ENCODE data around the gene NKD2. TPM values are rescaled to one million over a fixed set of nuclear protein-coding genes. Genes with fewer than 3 reads are reported as not detected.
"Not testable (repeated sequence)": the region's sequence is repeated elsewhere in the genome, so short reads cannot be mapped to it uniquely, and the experiment has no call there.

NKD2 gene
- total RNA-seq, 5 donors from 2014 or later (not counting 1 experiment from before 2014, with no cell fraction given) = 0.18 to 0.23 TPM; not detected in 3

DNA sequence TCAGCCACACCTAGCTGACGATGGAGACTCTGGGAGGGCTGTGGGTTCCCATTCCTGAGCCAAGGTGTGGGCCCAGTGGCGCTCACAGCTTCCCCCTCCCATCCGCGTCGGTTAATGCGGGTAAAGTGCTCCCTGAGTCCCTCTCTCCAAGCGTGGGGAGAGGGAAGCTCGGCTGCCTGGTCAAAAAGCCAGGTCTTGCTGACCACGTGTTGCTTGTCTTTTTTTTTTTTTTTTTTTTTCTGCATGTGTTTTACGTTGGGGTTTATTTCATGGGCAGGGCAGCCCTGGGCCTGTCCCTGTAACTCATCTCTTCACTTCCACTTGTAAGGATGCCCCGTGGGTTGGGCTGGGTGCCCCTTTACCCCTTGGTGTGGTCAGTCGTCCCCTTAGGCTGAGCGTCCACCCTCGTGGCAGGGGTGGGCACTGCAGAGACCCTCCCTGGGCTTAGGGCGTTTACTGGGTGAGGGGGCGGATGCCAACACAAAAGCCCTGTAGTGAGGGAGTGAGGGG lies 11.9 kb downstream of the NKD2 start:
- no peak for ATAC-seq (replicated peaks in 1 of 4)
- no peak overlapping the region for H3K27ac ChIP-seq (ENCODE audit: low read length)
- Mint-ChIP-seq H3K4me3 (no peak overlapping the region), H3K27me3 (no peaks in the 10 kb centered on the region), H3K4me1 (no peaks in the 10 kb centered on the region), H3K27ac (no peak overlapping the region), H3K36me3 (no peaks in the 10 kb centered on the region), H3K9me3 (no peaks in the 10 kb centered on the region)
- WGBS (ENCODE audit: insufficient coverage) = 85% methylated on average over 8 of the region's 16 CpGs
- CTCF ChIA-PET = interaction anchor here in 1 of 2 donors (0.6 kb wide), 1 partner anchor 72 kb away, joined by 7 read pairs; no protein-coding TSS in a partner anchor
- H3K27me3 ChIP-seq (replicated peaks in 1 of 2; ENCODE audit: control insufficient read depth in 2 of 2, extremely low read depth in 1 of 2, insufficient read depth in 2 of 2, low read length in 1 of 2) = peaks cover 0 to 3% of the 10 kb centered on the region in 2 experiments
- no peaks in the 10 kb centered on the region for H3K4me1 ChIP-seq (ENCODE audit: control insufficient read depth in 1 of 2, extremely low read depth in 1 of 2, insufficient read depth in 2 of 2, low read length in 2 of 2)
- POLR2A ChIA-PET = no interaction called here
- no peak overlapping the region for H3K4me3 ChIP-seq (ENCODE audit: control insufficient read depth in 1 of 2, extremely low read depth in 1 of 2, low read length in 1 of 2)
- no peak for DNase-seq
- no peaks in the 10 kb centered on the region for H3K9me3 ChIP-seq
- no peaks in the 10 kb centered on the region for H3K36me3 ChIP-seq (ENCODE audit: control insufficient read depth in 2 of 2, extremely low read depth in 1 of 2, insufficient read depth in 1 of 2, low read length in 1 of 2)

GRCh38 chr5:1021136-1021968 lies 12.8 kb downstream of the NKD2 start:
- Histone ChIP-seq H3K27me3 (replicated peaks in 1 of 2; ENCODE audit: control insufficient read depth in 2 of 2, extremely low read depth in 1 of 2, insufficient read depth in 2 of 2, low read length in 1 of 2) (no peaks in the 10 kb centered on the region), H3K4me3 (ENCODE audit: control insufficient read depth in 1 of 2, extremely low read depth in 1 of 2, low read length in 1 of 2) (no peak overlapping the region), H3K27ac (ENCODE audit: low read length) (no peak overlapping the region), H3K4me1 (ENCODE audit: control insufficient read depth in 1 of 2, extremely low read depth in 1 of 2, insufficient read depth in 2 of 2, low read length in 2 of 2) (no peaks in the 10 kb centered on the region), H3K36me3 (ENCODE audit: control insufficient read depth in 2 of 2, extremely low read depth in 1 of 2, insufficient read depth in 1 of 2, low read length in 1 of 2) (no peaks in the 10 kb centered on the region), H3K9me3 (no peaks in the 10 kb centered on the region)
- ChIA-PET POLR2A (interaction anchor here in 1 of 2 donors (0.6 kb wide), 1 partner anchor 102 kb away, joined by 5 read pairs; no protein-coding TSS in a partner anchor), CTCF (no interaction called here)
- H3K27me3 Mint-ChIP-seq = no peaks in the 10 kb centered on the region
- H3K9me3 Mint-ChIP-seq = no peaks in the 10 kb centered on the region
- DNase-seq (no peak), ATAC-seq (replicated peaks in 1 of 4) (no peak)
- H3K36me3 Mint-ChIP-seq = no peaks in the 10 kb centered on the region
- no peaks in the 10 kb centered on the region for H3K4me1 Mint-ChIP-seq
- no peak overlapping the region for H3K4me3 Mint-ChIP-seq
- no peak overlapping the region for H3K27ac Mint-ChIP-seq
- WGBS (ENCODE audit: insufficient coverage) = 69% methylated on average over 7 of the region's 29 CpGs

DNA sequence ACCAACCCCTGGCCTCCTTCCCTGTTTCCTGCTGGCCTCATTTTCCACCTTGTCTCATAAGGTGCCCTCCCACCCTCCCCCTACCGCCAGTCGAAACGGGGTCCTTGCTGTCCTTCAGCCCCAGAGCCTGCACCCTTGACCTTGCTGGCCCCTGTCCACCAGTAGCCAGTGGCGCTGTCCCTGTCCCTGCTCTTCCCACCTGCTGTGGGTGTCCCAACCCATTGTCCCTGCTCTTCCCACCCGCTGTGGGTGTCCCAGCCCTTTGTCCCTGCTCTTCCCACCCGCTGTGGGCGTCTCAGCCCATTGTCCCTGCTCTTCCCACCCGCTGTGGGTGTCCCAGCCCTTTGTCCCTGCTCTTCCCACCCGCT lies 13.4 kb downstream of the NKD2 start:
- H3K4me1 Mint-ChIP-seq; H3K4me3 Mint-ChIP-seq; H3K4me1 ChIP-seq (ENCODE audit: control insufficient read depth in 1 of 2, extremely low read depth in 1 of 2, insufficient read depth in 2 of 2, low read length in 2 of 2); H3K27me3 Mint-ChIP-seq; H3K36me3 ChIP-seq (ENCODE audit: control insufficient read depth in 2 of 2, extremely low read depth in 1 of 2, insufficient read depth in 1 of 2, low read length in 1 of 2); H3K9me3 Mint-ChIP-seq; ATAC-seq (replicated peaks in 1 of 4); H3K27ac ChIP-seq (ENCODE audit: low read length); H3K9me3 ChIP-seq; H3K27ac Mint-ChIP-seq; H3K27me3 ChIP-seq (replicated peaks in 1 of 2; ENCODE audit: control insufficient read depth in 2 of 2, extremely low read depth in 1 of 2, insufficient read depth in 2 of 2, low read length in 1 of 2); H3K4me3 ChIP-seq (ENCODE audit: control insufficient read depth in 1 of 2, extremely low read depth in 1 of 2, low read length in 1 of 2); H3K36me3 Mint-ChIP-seq; DNase-seq; CTCF ChIA-PET: not testable (repeated sequence)
- POLR2A ChIA-PET = interaction anchor here in 1 of 2 donors (0.6 kb wide), 1 partner anchor 102 kb away, joined by 5 read pairs; no protein-coding TSS in a partner anchor
- 75% methylated on average over 7 of the region's 9 CpGs for WGBS (ENCODE audit: insufficient coverage)

GRCh38 chr5:1026700-1027621 lies 18.4 kb downstream of the NKD2 start:
- Mint-ChIP-seq H3K4me3 (no peak overlapping the region), H3K27me3 (peaks cover 0 to 3% of the 10 kb centered on the region in 2 donors), H3K4me1 (no peaks in the 10 kb centered on the region), H3K27ac (no peak overlapping the region), H3K9me3 (no peaks in the 10 kb centered on the region), H3K36me3 (no peaks in the 10 kb centered on the region)
- Histone ChIP-seq H3K4me1 (ENCODE audit: control insufficient read depth in 1 of 2, extremely low read depth in 1 of 2, insufficient read depth in 2 of 2, low read length in 2 of 2) (no peaks in the 10 kb centered on the region), H3K9me3 (no peaks in the 10 kb centered on the region), H3K27me3 (replicated peaks in 1 of 2; ENCODE audit: control insufficient read depth in 2 of 2, extremely low read depth in 1 of 2, insufficient read depth in 2 of 2, low read length in 1 of 2) (peaks cover 0 to 47% of the 10 kb centered on the region in 2 experiments), H3K4me3 (ENCODE audit: control insufficient read depth in 1 of 2, extremely low read depth in 1 of 2, low read length in 1 of 2) (no peak overlapping the region), H3K36me3 (ENCODE audit: control insufficient read depth in 2 of 2, extremely low read depth in 1 of 2, insufficient read depth in 1 of 2, low read length in 1 of 2) (no peaks in the 10 kb centered on the region), H3K27ac (ENCODE audit: low read length) (no peak overlapping the region)
- ChIA-PET CTCF (no interaction called here), POLR2A (no interaction called here)
- DNase-seq (no peak), ATAC-seq (replicated peaks in 1 of 4) (no peak)
- WGBS (ENCODE audit: insufficient coverage) = 84% methylated on average over 27 of the region's 29 CpGs

GRCh38 chr5:1027631-1028441 lies 19.2 kb downstream of the NKD2 start:
- 86% methylated on average over 36 of the region's 40 CpGs for WGBS (ENCODE audit: insufficient coverage)
- Mint-ChIP-seq H3K36me3 (no peaks in the 10 kb centered on the region), H3K9me3 (no peaks in the 10 kb centered on the region), H3K27me3 (peaks cover 0 to 10% of the 10 kb centered on the region in 2 donors), H3K27ac (no peak overlapping the region), H3K4me1 (no peaks in the 10 kb centered on the region), H3K4me3 (no peak overlapping the region)
- DNase-seq = no peak
- POLR2A ChIA-PET = no interaction called here
- CTCF ChIA-PET = no interaction called here
- no peaks in the 10 kb centered on the region for H3K4me1 ChIP-seq (ENCODE audit: control insufficient read depth in 1 of 2, extremely low read depth in 1 of 2, insufficient read depth in 2 of 2, low read length in 2 of 2)
- H3K27ac ChIP-seq (ENCODE audit: low read length) = no peak overlapping the region
- H3K36me3 ChIP-seq (ENCODE audit: control insufficient read depth in 2 of 2, extremely low read depth in 1 of 2, insufficient read depth in 1 of 2, low read length in 1 of 2) = no peaks in the 10 kb centered on the region
- H3K4me3 ChIP-seq (ENCODE audit: control insufficient read depth in 1 of 2, extremely low read depth in 1 of 2, low read length in 1 of 2) = no peak overlapping the region
- ATAC-seq (replicated peaks in 1 of 4) = no peak
- H3K9me3 ChIP-seq = no peaks in the 10 kb centered on the region
- peaks cover 0 to 56% of the 10 kb centered on the region in 2 experiments for H3K27me3 ChIP-seq (replicated peaks in 1 of 2; ENCODE audit: control insufficient read depth in 2 of 2, extremely low read depth in 1 of 2, insufficient read depth in 2 of 2, low read length in 1 of 2)

Measured in T-cell (primary cell).